ENCODE measurements around the gene GTSE1.

The GTSE1 gene

DNA sequence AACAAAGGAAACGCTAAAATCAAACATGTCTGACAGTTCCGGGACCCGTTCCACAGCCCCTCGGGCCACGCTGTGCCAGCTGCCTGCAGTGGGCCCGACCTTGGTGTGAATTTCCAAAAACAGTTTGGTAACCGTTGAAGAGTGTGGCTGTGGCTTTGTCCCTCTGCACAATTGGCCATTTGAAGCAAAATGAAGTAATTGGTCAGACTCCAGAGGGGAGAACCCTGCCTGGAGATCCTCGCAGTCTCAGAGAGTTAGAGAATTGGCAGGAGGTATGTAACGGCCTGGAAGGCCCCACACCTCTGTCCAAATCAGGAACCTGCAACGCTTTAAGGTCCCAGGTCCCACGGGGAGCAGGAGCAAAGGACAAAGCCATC lies 65.1 kb downstream of the GTSE1 start:
- Histone ChIP-seq H3K9ac (ENCODE audit: low read length) (no peak overlapping the region), H3K36me3 (ENCODE audit: control insufficient read depth, insufficient read depth, low read length) (peaks cover 3% of the 10 kb centered on the region), H3K9me3 (ENCODE audit: control insufficient read depth, low read length) (no peaks in the 10 kb centered on the region), H3K4me1 (ENCODE audit: control insufficient read depth, insufficient read depth, low read length) (no peaks in the 10 kb centered on the region), H3K27me3 (ENCODE audit: control insufficient read depth, insufficient read depth, low read length) (no peaks in the 10 kb centered on the region), H3K4me3 (ENCODE audit: low read length) (no peak overlapping the region)

DNA sequence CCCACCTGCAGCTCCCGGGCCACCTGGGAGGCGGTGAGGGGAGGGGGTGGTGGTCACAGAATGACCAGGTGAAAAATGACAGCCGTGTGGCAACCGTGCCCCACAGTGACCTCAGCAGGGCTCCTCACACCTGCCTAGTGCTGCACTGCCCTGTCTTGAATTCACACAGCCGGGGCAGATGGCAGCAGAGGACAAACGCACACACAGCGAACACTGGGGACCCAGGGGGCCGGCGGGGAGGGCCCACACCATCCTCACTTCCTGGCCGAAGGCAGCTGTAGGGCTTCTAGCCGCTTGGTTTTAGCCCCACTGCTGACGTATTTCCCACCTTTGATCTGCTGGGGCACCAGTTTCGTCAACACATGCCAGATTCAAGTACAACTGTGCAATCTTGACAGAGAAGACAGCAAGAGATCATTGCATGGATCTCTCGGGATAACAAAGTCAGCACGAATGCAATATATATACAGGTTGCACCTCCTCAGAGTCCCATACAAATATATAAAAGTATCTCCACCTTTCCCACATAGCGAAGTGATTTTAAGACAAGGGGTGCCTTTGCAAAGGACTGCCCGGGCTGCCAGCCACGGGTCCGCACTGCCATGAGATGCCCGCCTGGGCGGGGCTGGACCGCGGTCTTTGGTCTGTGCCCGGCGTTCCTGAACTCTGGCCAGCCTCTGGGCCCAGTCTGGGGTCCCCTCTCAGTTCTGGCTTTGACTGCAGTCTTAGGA lies 65.7 kb downstream of the GTSE1 start:
- Histone ChIP-seq H3K4me3 (ENCODE audit: low read length) (no peak overlapping the region), H3K9me3 (ENCODE audit: control insufficient read depth, low read length) (no peaks in the 10 kb centered on the region), H3K27me3 (ENCODE audit: control insufficient read depth, insufficient read depth, low read length) (no peaks in the 10 kb centered on the region), H3K9ac (ENCODE audit: low read length) (no peak overlapping the region), H3K36me3 (ENCODE audit: control insufficient read depth, insufficient read depth, low read length) (peaks cover 3% of the 10 kb centered on the region), H3K4me1 (ENCODE audit: control insufficient read depth, insufficient read depth, low read length) (no peaks in the 10 kb centered on the region)

DNA sequence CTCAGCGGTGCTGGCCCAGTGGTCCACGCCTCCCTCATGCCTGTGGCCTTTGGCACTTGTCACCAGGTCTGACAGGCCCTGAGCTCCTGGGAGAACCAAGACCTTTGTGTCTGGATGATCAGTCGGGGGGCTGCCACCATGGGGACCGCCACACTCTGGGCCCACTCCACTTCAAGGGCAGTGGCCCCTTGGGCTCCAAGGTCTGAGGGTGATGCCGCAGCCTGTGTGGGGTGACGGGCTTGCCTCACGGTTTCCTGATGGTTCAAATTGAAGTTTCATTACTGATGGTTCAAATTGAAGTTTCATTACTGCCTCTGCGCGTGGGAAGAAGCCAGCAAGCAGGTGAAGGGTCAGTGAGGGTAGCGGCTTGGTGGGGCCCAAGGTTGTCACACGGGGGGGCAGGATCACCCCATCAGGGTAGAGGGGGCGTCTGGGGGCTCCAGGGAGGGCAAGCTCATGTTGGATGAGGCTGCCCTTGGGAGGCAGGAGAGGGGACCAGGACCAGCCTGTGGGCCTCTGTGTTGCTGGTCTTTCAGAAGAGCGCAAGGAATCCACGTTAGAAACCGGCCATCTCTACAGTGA lies 66.4 kb downstream of the GTSE1 start:
- H3K27me3 ChIP-seq (ENCODE audit: control insufficient read depth, insufficient read depth, low read length), result no peaks in the 10 kb centered on the region
- H3K9me3 ChIP-seq (ENCODE audit: control insufficient read depth, low read length), result no peaks in the 10 kb centered on the region
- H3K36me3 ChIP-seq (ENCODE audit: control insufficient read depth, insufficient read depth, low read length), result peaks cover 3% of the 10 kb centered on the region
- H3K9ac ChIP-seq (ENCODE audit: low read length), result no peak overlapping the region
- no peak overlapping the region for H3K4me3 ChIP-seq (ENCODE audit: low read length)
- H3K4me1 ChIP-seq (ENCODE audit: control insufficient read depth, insufficient read depth, low read length), result no peaks in the 10 kb centered on the region

DNA sequence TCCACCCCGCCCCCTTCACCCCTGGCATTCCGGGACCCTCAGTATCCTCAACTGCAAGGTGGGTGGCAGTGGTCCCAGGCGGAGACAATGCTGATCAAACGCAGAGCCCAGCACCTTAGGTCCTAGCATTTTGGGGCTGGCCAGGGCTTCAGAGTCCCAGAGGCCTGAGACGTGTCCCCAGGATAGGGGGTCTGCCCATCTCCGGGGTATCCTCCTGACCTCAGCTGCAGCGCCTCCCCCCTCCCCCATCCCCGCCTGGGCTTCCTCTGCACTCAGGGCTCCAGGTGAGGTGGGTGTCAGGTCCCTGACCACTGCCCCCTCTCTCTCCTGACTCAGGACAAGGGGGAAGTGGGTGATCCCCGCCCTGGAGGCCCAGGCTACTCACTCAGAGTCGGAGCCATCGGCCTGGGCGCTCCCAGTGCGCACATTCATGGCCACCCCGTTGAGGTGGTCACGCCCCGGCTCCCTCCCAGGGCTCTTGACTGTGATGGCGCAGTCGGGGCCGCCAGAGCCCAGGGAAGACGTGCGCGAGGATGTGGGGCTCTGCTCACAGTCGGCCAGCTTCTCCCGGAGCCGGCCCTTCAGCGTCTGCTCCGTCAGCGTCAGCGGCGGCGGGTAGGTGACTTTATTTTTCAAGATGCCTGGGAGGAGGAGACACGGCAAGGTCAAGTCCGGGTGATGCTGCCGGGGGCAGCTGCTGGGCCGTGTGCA lies 67.1 kb downstream of the GTSE1 start:
- Histone ChIP-seq H3K4me3 (ENCODE audit: low read length) (no peak overlapping the region), H3K27me3 (ENCODE audit: control insufficient read depth, insufficient read depth, low read length) (no peaks in the 10 kb centered on the region), H3K4me1 (ENCODE audit: control insufficient read depth, insufficient read depth, low read length) (no peaks in the 10 kb centered on the region), H3K9me3 (ENCODE audit: control insufficient read depth, low read length) (no peaks in the 10 kb centered on the region), H3K36me3 (ENCODE audit: control insufficient read depth, insufficient read depth, low read length) (peaks cover 3% of the 10 kb centered on the region), H3K9ac (ENCODE audit: low read length) (no peak overlapping the region)

DNA sequence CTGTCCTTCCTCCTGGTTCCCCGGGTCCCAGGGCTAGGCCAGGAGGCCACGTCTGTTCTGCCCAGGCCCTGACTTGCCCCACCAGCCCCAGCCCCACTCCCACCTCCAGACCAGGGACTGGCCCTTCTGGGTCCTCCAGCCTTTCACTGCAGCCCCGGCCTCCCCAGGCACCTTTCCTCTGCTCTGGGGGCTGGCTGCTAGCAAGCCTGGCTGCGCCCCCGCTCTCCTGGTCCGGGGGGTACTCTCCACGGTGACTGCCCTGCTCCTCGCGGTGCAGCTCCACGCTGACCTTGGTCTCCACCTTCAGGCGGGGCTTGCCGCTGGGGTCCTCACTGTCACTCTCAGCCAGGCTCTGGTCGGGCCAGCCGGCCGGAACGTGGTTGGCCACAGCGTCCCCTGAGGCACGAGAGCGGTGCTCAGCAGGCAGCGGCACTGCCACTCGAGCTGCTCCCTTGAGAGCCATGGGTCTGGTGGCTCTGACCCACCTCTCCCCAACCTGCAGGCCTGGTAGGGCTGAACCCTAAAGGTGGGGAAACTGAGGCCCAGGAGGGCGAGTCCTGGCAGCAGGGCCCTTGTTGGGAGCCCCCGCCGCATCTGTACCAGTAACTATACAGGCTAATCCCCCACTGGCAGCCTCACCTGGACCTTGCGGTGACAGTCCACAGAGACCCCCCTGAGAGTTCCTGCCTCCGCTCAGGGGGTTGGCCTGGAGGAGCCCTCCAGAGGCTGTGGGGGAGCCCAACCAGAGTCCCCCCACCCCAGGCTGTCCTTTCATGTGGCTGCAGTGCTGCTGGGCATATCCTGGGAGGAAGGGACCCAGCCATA lies 67.9 kb downstream of the GTSE1 start:
- Histone ChIP-seq H3K9ac (ENCODE audit: low read length) (no peak overlapping the region), H3K27me3 (ENCODE audit: control insufficient read depth, insufficient read depth, low read length) (no peaks in the 10 kb centered on the region), H3K4me1 (ENCODE audit: control insufficient read depth, insufficient read depth, low read length) (peaks cover 2% of the 10 kb centered on the region), H3K4me3 (ENCODE audit: low read length) (no peak overlapping the region), H3K36me3 (ENCODE audit: control insufficient read depth, insufficient read depth, low read length) (peaks cover 3% of the 10 kb centered on the region), H3K9me3 (ENCODE audit: control insufficient read depth, low read length) (no peaks in the 10 kb centered on the region)

DNA sequence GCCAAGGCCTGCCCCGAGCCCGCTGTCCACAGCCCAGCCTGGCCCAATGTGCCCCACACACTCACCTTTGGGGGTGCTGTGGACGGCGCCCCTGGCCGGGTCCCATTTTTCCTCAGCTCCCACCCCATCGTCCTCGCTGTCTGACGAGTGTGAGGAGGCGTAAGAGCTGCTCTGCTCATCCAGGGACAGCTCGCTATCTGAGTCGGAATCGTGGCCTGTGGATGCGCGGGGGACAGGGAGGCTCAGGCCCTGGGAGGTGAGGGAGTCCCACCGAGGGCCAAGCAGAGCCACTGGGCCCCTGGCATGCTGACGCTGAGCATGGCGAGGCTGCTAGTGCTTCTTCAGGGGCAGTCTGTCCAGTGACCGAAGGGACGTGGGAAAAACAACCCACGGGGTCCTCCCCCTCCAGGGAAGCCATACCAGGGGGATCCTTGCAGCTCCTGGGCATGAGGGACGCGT lies 68.5 kb downstream of the GTSE1 start:
- H3K9ac ChIP-seq (ENCODE audit: low read length), result no peak overlapping the region
- peaks cover 3% of the 10 kb centered on the region for H3K36me3 ChIP-seq (ENCODE audit: control insufficient read depth, insufficient read depth, low read length)
- H3K27me3 ChIP-seq (ENCODE audit: control insufficient read depth, insufficient read depth, low read length), result no peaks in the 10 kb centered on the region
- H3K4me1 ChIP-seq (ENCODE audit: control insufficient read depth, insufficient read depth, low read length), result peaks cover 8% of the 10 kb centered on the region
- no peaks in the 10 kb centered on the region for H3K9me3 ChIP-seq (ENCODE audit: control insufficient read depth, low read length)
- H3K4me3 ChIP-seq (ENCODE audit: low read length), result no peak overlapping the region

DNA sequence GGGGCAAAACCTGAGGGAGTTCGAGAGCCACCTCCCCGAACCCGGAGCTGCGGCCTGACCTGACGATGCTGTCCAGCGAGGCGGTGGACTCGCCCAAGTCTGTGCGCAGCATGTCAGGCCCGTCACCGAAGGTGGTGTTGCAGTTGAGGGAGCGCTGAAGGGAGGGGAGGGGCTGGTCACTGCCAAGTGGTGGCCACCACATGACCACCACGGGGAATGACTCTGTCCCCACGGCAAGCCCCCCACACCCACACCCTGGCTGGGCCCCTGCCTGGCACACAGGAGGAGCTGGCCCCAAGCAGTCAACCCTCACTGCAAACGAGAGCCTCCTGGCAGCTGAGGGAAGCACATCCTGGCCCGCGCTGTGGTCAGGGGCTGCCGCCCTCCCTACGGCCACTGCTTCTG lies 69.7 kb downstream of the GTSE1 start:
- H3K36me3 ChIP-seq (ENCODE audit: control insufficient read depth, insufficient read depth, low read length), result peaks cover 3% of the 10 kb centered on the region

DNA sequence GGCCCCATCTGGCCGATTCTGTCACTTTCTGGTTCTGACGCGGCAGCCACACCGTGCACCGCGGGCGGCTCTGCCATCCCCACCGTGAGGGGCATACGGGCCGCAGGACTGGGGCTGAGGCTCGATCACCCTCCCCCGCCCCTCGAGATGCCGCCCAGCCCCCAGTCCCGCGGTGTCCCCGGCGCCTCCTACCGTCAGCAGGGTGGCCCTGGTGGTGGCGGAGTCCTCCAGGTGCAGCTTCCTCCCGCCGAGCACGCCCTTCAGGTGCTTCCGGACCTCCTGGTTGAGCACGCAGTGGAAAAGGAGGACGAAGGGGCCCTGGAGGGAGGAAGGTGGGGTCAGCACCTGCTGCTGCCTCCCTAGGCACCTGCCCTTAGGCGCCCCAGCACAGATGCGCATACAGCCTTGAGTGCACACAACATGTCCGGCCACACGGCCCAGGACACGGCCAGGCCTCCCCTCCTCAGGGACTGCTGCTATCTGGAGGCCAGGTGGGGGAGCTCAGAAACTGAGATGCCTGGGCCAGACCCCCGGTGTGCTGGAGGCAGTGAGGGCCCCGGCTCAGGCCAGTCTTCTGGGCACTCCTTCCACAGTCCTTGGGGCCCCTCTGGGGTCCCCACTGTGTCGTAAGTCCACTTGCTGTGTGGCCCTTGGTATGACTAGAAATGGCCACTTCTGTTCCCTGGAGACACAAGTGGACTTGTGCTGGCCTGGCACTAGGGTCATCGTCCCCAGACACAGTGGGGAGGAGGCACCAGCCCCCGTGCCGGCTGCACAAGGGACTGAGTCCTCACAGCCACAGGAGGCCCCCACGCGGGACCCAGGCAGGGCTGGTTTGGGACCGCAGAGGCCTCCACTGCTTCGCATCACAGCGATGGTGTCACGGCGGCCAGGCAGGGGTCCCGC lies 70.4 kb downstream of the GTSE1 start:
- Histone ChIP-seq H3K27me3 (ENCODE audit: control insufficient read depth, insufficient read depth, low read length) (no peaks in the 10 kb centered on the region), H3K9ac (ENCODE audit: low read length) (no peak overlapping the region), H3K4me3 (ENCODE audit: low read length) (no peak overlapping the region), H3K36me3 (ENCODE audit: control insufficient read depth, insufficient read depth, low read length) (peaks cover 3% of the 10 kb centered on the region), H3K9me3 (ENCODE audit: control insufficient read depth, low read length) (no peaks in the 10 kb centered on the region), H3K4me1 (ENCODE audit: control insufficient read depth, insufficient read depth, low read length) (peaks cover 21% of the 10 kb centered on the region)

More for the DNA sequence above, 69.7 kb downstream of the GTSE1 start:
- Histone ChIP-seq H3K4me1 (ENCODE audit: control insufficient read depth, insufficient read depth, low read length) (peaks cover 19% of the 10 kb centered on the region), H3K9me3 (ENCODE audit: control insufficient read depth, low read length) (no peaks in the 10 kb centered on the region), H3K27me3 (ENCODE audit: control insufficient read depth, insufficient read depth, low read length) (no peaks in the 10 kb centered on the region), H3K4me3 (ENCODE audit: low read length) (no peak overlapping the region), H3K9ac (ENCODE audit: low read length) (no peak overlapping the region)

DNA sequence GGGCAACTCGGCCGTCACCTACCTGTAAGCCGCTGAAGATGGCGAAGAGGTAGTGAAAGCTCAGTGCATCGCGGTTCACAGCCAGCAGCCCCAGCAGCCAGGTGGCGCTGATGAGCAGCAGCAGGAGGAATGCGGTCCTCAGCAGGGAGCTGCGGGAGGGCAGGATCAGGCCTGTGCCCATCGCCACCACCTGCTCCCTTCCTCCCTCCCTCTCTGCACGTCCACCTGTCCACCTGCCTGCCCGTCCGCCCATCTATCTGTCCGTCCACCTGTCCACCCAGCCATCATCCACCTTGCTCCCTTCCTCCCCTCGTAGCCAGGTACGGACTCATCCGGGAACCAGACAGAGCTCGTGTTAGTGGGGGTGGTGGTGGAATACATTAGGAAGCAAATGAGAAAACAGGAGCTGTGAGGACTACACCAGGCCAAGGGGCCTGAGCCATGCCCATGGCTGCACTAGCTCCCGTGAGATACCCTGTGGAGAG lies 71.1 kb downstream of the GTSE1 start:
- Histone ChIP-seq H3K27me3 (ENCODE audit: control insufficient read depth, insufficient read depth, low read length) (no peaks in the 10 kb centered on the region), H3K36me3 (ENCODE audit: control insufficient read depth, insufficient read depth, low read length) (peaks cover 3% of the 10 kb centered on the region), H3K9me3 (ENCODE audit: control insufficient read depth, low read length) (no peaks in the 10 kb centered on the region), H3K4me1 (ENCODE audit: control insufficient read depth, insufficient read depth, low read length) (peaks cover 25% of the 10 kb centered on the region), H3K9ac (ENCODE audit: low read length) (no peak overlapping the region), H3K4me3 (ENCODE audit: low read length) (no peak overlapping the region)

DNA sequence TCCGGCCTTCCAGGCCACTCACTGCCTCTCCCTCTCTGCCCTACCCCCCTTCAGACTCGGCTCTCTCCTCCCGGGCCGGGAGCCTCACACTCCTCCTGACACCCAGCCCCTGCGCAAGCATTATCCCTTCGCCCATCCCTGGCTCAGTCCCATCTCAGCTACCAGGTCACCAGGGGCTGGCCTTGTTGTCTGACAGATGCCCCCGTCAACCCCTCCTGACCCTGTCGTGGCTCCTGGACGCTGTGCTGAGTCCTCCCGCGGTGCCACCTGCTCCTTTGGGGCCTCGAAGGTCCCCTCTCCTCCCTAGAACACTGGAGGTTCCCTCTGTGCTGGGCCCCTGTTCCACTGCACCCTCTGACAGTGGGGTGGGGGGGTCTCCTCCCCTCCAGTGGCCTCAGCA lies 71.8 kb downstream of the GTSE1 start:
- Histone ChIP-seq H3K9me3 (ENCODE audit: control insufficient read depth, low read length) (no peaks in the 10 kb centered on the region), H3K36me3 (ENCODE audit: control insufficient read depth, insufficient read depth, low read length) (peaks cover 3% of the 10 kb centered on the region), H3K4me1 (ENCODE audit: control insufficient read depth, insufficient read depth, low read length) (peaks cover 30% of the 10 kb centered on the region), H3K9ac (ENCODE audit: low read length) (no peak overlapping the region), H3K4me3 (ENCODE audit: low read length) (no peak overlapping the region), H3K27me3 (ENCODE audit: control insufficient read depth, insufficient read depth, low read length) (no peaks in the 10 kb centered on the region)

All from mucosa of stomach (tissue), 1 donor.